HL-60 (cell line): Measurements from ENCODE around the gene PTGS1.

Experiments used
- POLR2AphosphoS5 ChIP-seq: IDR thresholded peaks from 2 replicates; pipeline ENCODE4 v1.6.1; 2012; ENCODE audit warnings: low read depth
- SPI1 ChIP-seq: IDR thresholded peaks from 2 replicates; pipeline ENCODE4 v1.6.1; 2012; ENCODE audit warnings: low read depth, mild to moderate bottlenecking, borderline replicate concordance
- TF ChIP-seq, protein P1 (sequence below): IDR thresholded peaks from one replicate; pipeline ENCODE4 v1.5.1; 2011; ENCODE audit warnings: low read length, control low read depth, inconsistent platforms; ENCODE audit not compliant: insufficient read depth
- TF ChIP-seq, protein P2 (sequence below): IDR thresholded peaks from 2 replicates; pipeline ENCODE4 v1.6.1; 2012; ENCODE audit warnings: low read depth; ENCODE audit not compliant: insufficient replicate concordance

DNA sequence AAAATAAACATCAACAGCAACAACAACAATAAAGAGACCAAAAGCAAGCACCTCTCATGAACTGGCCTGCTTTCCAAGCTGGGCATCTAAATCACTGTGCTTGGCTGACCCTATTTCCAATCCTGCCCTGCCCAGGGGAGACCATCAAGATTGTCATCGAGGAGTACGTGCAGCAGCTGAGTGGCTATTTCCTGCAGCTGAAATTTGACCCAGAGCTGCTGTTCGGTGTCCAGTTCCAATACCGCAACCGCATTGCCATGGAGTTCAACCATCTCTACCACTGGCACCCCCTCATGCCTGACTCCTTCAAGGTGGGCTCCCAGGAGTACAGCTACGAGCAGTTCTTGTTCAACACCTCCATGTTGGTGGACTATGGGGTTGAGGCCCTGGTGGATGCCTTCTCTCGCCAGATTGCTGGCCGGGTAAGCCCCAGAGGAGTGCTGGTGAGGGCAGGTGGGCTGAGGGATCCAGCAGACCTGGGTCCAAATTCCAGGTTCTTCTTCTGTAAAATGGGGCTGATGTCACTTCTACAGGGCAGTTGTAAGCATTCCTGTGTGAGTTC, 15.6 kb downstream of the PTGS1 start:
- TF ChIP-seq, protein P1, sequence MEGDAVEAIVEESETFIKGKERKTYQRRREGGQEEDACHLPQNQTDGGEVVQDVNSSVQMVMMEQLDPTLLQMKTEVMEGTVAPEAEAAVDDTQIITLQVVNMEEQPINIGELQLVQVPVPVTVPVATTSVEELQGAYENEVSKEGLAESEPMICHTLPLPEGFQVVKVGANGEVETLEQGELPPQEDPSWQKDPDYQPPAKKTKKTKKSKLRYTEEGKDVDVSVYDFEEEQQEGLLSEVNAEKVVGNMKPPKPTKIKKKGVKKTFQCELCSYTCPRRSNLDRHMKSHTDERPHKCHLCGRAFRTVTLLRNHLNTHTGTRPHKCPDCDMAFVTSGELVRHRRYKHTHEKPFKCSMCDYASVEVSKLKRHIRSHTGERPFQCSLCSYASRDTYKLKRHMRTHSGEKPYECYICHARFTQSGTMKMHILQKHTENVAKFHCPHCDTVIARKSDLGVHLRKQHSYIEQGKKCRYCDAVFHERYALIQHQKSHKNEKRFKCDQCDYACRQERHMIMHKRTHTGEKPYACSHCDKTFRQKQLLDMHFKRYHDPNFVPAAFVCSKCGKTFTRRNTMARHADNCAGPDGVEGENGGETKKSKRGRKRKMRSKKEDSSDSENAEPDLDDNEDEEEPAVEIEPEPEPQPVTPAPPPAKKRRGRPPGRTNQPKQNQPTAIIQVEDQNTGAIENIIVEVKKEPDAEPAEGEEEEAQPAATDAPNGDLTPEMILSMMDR: no peak
- TF ChIP-seq, protein P2, sequence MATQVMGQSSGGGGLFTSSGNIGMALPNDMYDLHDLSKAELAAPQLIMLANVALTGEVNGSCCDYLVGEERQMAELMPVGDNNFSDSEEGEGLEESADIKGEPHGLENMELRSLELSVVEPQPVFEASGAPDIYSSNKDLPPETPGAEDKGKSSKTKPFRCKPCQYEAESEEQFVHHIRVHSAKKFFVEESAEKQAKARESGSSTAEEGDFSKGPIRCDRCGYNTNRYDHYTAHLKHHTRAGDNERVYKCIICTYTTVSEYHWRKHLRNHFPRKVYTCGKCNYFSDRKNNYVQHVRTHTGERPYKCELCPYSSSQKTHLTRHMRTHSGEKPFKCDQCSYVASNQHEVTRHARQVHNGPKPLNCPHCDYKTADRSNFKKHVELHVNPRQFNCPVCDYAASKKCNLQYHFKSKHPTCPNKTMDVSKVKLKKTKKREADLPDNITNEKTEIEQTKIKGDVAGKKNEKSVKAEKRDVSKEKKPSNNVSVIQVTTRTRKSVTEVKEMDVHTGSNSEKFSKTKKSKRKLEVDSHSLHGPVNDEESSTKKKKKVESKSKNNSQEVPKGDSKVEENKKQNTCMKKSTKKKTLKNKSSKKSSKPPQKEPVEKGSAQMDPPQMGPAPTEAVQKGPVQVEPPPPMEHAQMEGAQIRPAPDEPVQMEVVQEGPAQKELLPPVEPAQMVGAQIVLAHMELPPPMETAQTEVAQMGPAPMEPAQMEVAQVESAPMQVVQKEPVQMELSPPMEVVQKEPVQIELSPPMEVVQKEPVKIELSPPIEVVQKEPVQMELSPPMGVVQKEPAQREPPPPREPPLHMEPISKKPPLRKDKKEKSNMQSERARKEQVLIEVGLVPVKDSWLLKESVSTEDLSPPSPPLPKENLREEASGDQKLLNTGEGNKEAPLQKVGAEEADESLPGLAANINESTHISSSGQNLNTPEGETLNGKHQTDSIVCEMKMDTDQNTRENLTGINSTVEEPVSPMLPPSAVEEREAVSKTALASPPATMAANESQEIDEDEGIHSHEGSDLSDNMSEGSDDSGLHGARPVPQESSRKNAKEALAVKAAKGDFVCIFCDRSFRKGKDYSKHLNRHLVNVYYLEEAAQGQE: no peak
- no peak for TF ChIP-seq POLR2AphosphoS5
- no peak for TF ChIP-seq SPI1
